Stimulated activated naive CD8-positive, alpha-beta T cell treated with anti-CD3 and anti-CD28 coated beads, Interleukin-15, amount 100 ng/mL, for 72 hours (primary cell): ENCODE measurements around the gene MSTN.
A peak's percentile ranks its signal among the peaks of the same experiment; 100 is the strongest.

Experiments
- ATAC-seq: fragments of 150-1000 bp; cut with Tn5 transposase; 2 replicates; pipeline ENCODE4 v1.10.0; 2021; ENCODE audit warnings: mild to moderate bottlenecking, moderate library complexity
- DNase-seq, 2 donors: peaks; one replicate each; pipeline ENCODE4 v3.0.0; 2021 to 2022
- H3K27ac Mint-ChIP-seq, 2 donors: one replicate each; pipeline ENCODE4 v1.8.0; 2022; ENCODE audit warnings: mild to moderate bottlenecking in 2 of 2, mixed read lengths in 2 of 2, moderate library complexity in 2 of 2
- H3K27me3 Mint-ChIP-seq: one replicate; pipeline ENCODE4 v1.8.0; 2022; ENCODE audit warnings: mixed read lengths
- H3K4me1 Mint-ChIP-seq: one replicate; pipeline ENCODE4 v1.8.0; 2022; ENCODE audit warnings: mild to moderate bottlenecking, mixed read lengths
- H3K4me3 Mint-ChIP-seq, 2 donors: one replicate each; pipeline ENCODE4 v1.8.0; 2022; ENCODE audit warnings: mild to moderate bottlenecking in 2 of 2, mixed read lengths in 2 of 2, moderate library complexity in 1 of 2
- H3K9me3 Mint-ChIP-seq, 2 donors: one replicate each; pipeline ENCODE4 v1.8.0; 2022; ENCODE audit warnings: mixed read lengths in 2 of 2

The MSTN gene

DNA sequence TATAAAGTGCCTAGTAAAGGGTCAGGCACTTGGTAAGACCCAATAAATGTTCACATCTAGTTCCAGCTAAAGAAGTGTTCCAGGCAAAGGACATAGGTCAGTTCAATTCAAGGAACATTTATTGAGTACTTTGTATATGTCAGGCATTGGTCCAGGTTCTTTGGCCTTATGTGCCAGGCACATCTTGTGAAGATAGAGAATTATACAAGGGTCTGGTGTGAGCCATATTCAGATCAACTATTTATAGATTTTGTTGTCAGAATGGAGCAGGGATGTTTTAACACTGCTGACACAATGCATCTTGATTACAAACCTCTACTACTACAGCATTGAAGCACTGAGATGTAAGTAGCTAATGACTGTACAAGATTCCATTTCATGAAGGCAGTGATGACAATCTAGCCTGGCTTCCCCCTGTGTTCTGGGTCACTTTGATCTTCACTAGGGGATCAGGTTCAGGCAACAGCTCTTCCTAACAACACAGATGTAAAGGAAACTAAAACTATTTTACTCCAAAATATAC, 18.1 kb upstream of the MSTN start:
- peaks cover 8% of the 10 kb centered on the region for H3K27me3 Mint-ChIP-seq
- no peak overlapping the region for H3K4me3 Mint-ChIP-seq
- no peak for DNase-seq
- no peak for ATAC-seq
- no peak overlapping the region for H3K27ac Mint-ChIP-seq
- no peaks in the 10 kb centered on the region for H3K9me3 Mint-ChIP-seq
- peaks cover 5% of the 10 kb centered on the region for H3K4me1 Mint-ChIP-seq

DNA sequence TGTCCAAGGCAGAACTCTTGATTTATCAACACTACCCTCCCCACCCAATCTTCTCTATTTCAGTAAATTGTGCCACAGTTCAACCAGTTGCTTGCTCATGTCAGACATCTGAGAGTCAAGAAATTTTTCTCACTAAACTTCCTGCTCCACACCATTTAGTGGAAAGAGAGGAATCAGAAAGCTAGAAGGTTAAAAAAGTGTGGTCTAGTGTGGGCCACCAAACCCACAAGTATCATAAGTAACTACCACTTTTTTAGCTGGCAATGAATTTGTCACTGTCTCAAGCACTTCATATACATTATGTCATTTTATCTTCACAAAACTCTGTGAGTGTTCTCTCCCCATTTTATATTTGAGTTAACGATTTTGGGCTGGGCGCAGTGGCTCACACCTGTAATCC, 16.6 kb upstream of the MSTN start:
- ATAC-seq: peak; percentile 85
- no peak for DNase-seq
- no peaks in the 10 kb centered on the region for H3K9me3 Mint-ChIP-seq
- H3K4me3 Mint-ChIP-seq: no peak overlapping the region
- H3K27me3 Mint-ChIP-seq: peaks cover 8% of the 10 kb centered on the region
- H3K27ac Mint-ChIP-seq: no peak overlapping the region
- peaks cover 5% of the 10 kb centered on the region for H3K4me1 Mint-ChIP-seq

DNA sequence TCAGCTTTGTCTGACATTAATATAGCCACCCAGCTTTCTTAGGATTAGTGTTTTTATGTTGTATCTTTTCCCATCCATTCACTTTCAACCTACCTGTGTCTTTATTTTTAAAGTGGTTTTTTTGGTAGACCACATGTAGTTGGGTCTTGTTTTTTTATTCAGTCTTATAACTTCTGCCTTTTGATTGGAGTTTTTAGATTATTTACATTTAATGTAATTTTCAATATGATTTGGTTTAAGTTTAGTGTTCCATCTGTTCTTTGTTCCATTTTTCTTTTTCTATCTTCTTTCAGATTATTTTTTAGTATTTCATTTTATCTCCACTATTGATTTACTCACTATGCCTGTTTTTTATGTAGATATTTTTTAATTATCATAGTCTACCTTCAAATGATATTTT, 13.1 kb upstream of the MSTN start:
- Mint-ChIP-seq H3K9me3 (no peaks in the 10 kb centered on the region), H3K27ac (no peak overlapping the region), H3K4me1 (peaks cover 5% of the 10 kb centered on the region), H3K27me3 (peaks cover 8% of the 10 kb centered on the region), H3K4me3 (no peak overlapping the region)
- no peak for DNase-seq
- no peak for ATAC-seq

DNA sequence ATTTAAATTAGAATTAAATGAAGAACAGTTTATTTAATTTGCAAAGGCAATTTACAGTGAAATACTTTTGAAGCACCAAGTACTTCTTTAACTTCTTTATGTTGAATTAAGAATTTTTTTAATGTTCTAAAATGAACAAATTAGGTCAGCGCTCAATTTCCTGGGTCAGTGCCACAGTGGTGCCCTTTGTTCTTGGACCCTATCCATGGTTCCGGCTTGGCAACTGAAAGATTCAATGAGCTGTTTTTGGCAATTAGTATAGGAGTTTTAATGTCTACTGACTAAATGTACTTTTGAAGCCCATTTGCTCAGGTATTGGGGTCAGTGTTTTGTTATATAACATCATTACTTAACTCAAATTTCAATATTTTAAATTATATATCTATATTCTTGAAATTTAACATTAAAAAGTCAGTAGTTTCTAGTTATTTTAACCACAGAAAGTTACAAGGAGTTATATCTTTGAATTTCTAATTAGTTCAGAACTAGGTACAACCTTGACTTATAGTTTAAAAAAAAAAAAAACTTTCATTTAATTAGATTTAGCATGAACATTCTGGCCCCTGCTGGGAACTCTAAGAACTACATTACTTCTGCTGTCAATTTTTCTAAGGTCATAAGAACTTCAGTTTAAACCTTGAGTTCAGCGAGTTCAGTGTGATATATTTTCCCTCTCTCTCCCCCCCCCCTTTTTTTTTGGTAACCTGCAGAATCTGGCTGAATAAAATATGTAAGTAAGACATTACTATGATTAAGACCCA, 7.6 kb upstream of the MSTN start:
- no peak for DNase-seq
- Mint-ChIP-seq H3K9me3 (no peaks in the 10 kb centered on the region), H3K27me3 (no peaks in the 10 kb centered on the region), H3K27ac (no peak overlapping the region), H3K4me1 (no peaks in the 10 kb centered on the region), H3K4me3 (no peak overlapping the region)
- ATAC-seq: peak; percentile 31

DNA sequence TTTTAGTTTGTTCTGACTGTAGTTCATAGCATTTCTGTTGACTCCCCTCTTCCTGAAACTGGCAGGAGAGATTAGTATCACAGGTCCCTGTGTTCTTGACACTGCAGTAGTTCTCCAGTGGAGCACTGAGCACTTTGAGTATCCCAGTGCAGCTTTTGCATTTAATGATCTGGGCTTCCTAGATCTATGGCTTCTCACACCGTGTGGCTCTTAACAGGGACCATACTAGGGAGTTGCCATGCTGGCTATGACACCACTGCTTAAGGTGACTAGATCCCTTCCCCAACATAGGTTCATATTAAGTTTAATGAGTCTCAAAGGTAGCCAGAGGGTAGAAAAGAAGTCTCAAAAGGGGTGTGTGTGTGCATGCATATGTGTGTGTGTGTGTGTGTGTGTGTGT, 6.2 kb upstream of the MSTN start:
- H3K27me3 Mint-ChIP-seq: no peaks in the 10 kb centered on the region
- H3K4me3 Mint-ChIP-seq: no peak overlapping the region
- H3K9me3 Mint-ChIP-seq: no peaks in the 10 kb centered on the region
- no peaks in the 10 kb centered on the region for H3K4me1 Mint-ChIP-seq
- peak; percentile 50 for ATAC-seq
- no peak for DNase-seq
- no peak overlapping the region for H3K27ac Mint-ChIP-seq

DNA sequence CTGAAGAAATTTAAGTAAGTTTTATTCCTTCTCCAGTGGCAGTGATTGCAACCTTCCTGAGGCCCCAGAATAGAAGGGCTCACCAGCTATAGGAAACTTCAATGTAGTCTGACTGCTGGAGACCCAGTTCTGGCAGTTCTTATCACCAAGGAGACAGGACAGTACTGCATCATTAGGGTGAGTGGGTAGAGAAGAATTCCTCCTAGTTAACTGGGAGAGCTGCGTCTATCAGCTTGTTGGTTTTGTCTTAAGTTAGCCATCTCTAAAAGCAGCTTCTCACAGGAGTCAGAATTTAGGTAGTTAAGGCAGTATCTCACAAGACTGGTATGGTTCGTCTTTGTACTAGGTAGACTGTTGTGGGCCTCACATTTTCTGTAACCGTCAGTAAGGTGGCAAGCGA, 3.3 kb upstream of the MSTN start:
- no peaks in the 10 kb centered on the region for H3K4me1 Mint-ChIP-seq
- H3K9me3 Mint-ChIP-seq: no peaks in the 10 kb centered on the region
- ATAC-seq: no peak
- H3K27ac Mint-ChIP-seq: no peak overlapping the region
- no peak overlapping the region for H3K4me3 Mint-ChIP-seq
- no peak for DNase-seq
- H3K27me3 Mint-ChIP-seq: no peaks in the 10 kb centered on the region

DNA sequence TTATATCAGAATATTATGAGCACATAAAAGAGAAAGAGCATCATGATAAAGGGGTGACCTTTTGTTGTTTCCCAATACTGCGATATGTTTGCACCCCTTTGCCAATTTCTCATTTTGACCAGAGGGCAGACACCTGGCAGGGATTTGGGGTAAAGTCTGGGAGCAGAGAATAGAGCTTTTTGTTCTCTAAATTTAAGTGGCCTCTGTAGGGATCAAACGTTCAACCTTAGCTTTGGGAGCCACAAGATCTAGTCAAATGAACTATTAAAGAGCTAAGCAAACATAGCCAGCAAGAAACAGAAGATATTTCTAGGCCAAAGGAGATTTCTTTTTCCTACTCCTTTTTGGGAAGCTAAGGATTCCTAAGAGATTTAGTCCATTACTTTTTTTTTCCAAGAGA, 1.1 kb upstream of the MSTN start:
- no peaks in the 10 kb centered on the region for H3K9me3 Mint-ChIP-seq
- no peak for ATAC-seq
- DNase-seq: no peak

DNA sequence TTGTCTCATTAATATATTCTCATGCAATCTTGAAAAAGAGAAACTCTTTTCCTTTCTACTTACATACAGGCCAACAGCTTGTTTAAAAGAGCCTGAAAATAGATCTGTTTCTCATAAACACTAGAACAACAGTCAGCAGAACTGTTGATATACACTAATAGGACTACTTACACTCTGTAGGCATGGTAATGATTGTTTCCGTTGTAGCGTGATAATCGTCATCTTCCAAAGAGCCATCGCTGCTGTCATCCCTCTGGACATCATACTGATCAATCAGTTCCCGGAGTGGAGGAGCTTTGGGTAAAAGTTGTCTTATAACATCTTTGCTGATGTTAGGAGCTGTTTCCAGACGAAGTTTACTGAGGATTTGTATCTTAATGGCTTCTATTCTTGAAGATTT, 476 bp downstream of the MSTN start:
- ATAC-seq (no peak), DNase-seq (no peak)
- no peaks in the 10 kb centered on the region for H3K9me3 Mint-ChIP-seq
- no peaks in the 10 kb centered on the region for H3K27me3 Mint-ChIP-seq
- no peak overlapping the region for H3K4me3 Mint-ChIP-seq
- H3K27ac Mint-ChIP-seq: no peak overlapping the region
- H3K4me1 Mint-ChIP-seq: no peaks in the 10 kb centered on the region

More for the DNA sequence above, 1.1 kb upstream of the MSTN start:
- H3K27ac Mint-ChIP-seq: no peak overlapping the region
- H3K4me3 Mint-ChIP-seq: no peak overlapping the region
- H3K4me1 Mint-ChIP-seq: no peaks in the 10 kb centered on the region
- H3K27me3 Mint-ChIP-seq: no peaks in the 10 kb centered on the region

DNA sequence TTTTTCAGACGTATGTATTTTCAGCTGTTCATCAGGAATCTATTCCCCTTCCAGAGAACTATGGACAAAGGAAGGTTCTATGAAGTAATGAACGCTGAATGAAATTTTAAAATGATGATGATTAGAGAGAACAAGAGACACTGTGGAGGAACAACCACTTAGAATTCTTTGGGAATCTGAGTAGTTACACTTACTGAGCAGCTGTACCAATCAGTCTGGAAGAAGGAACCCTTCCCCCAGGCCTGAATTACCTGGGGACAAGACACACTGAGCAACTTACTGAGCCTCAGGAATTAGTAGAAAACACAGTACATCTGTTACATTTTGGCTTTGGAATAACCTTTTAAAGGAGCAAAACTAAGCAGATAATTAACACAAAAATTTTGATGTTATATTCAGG, 1.9 kb downstream of the MSTN start:
- no peak for DNase-seq
- Mint-ChIP-seq H3K4me3 (no peak overlapping the region), H3K27ac (no peak overlapping the region), H3K4me1 (no peaks in the 10 kb centered on the region), H3K9me3 (no peaks in the 10 kb centered on the region), H3K27me3 (no peaks in the 10 kb centered on the region)
- no peak for ATAC-seq

DNA sequence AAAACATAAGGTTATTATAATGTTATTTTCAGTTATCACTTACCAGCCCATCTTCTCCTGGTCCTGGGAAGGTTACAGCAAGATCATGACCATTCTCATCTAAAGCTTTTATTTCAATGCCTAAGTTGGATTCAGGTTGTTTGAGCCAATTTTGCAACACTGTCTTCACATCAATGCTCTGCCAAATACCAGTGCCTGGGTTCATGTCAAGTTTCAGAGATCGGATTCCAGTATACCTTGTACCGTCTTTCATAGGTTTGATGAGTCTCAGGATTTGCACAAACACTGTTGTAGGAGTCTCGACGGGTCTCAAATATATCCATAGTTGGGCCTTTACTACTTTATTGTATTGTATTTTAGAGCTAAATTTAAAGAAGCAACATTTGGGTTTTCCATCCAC, 2.5 kb downstream of the MSTN start:
- H3K27me3 Mint-ChIP-seq: no peaks in the 10 kb centered on the region
- no peak overlapping the region for H3K27ac Mint-ChIP-seq
- DNase-seq (no peak), ATAC-seq (no peak)
- no peaks in the 10 kb centered on the region for H3K9me3 Mint-ChIP-seq
- no peak overlapping the region for H3K4me3 Mint-ChIP-seq
- H3K4me1 Mint-ChIP-seq: no peaks in the 10 kb centered on the region

DNA sequence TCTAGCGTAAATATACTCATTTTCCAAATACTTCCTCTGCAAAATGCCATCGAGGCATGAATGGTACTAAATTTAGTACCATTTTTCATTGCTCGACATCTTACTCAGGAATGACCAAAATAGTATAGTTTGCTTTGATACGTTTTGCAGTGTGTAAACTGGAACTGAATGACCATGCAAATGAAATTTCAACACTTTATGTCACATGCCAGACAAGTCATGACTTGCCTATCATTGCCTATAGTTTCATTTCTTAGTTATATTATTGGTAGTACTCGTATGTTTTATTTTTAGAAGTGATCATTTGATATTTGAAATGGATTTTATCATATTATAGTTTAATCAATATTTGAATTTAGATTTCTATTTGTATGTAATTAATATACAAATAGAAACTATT, 9.1 kb downstream of the MSTN start:
- ATAC-seq (no peak), DNase-seq (no peak)

DNA sequence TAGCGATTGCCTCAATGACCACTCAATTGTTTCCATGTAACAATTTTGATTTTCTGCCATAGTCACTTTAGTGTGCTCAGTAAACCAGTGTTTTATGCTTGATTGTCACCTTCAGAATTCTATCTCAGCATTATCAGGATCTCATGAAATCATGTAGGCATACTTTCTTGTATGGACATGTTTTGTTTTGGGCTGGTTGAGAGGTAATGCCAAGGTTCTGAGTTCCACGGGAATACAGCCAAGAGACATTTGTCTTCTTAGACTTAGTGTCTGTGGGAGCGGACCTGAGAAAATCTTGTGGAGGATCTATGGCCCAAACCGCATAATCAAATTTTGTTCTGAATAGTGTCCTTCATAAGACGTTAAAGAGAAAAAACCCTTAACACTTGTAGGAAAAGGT, 10.2 kb downstream of the MSTN start:
- DNase-seq (no peak), ATAC-seq (no peak)
- Mint-ChIP-seq H3K27ac (no peak overlapping the region), H3K4me1 (no peaks in the 10 kb centered on the region), H3K27me3 (no peaks in the 10 kb centered on the region), H3K9me3 (no peaks in the 10 kb centered on the region), H3K4me3 (no peak overlapping the region)

More for the DNA sequence above, 9.1 kb downstream of the MSTN start:
- Mint-ChIP-seq H3K27me3 (no peaks in the 10 kb centered on the region), H3K9me3 (no peaks in the 10 kb centered on the region), H3K4me1 (no peaks in the 10 kb centered on the region), H3K27ac (no peak overlapping the region), H3K4me3 (no peak overlapping the region)

DNA sequence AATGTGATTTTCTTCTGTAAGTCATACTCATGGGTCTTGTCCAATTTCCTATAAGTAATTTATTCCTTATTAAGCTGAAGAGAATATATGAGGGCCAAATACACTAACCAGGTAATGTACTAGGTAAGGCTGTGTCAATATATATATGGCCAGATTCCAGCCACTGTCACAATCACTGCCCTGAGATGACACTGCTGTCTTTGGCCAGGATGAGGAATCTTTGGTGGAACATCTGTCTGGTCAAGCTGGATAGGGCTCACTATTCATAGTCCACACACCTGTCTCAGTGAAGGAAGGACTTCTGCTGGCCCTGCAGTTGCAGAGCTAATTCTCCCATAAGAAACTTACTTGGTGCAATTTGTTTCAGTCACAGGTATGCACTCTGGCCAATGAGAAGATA, 11.3 kb downstream of the MSTN start:
- H3K9me3 Mint-ChIP-seq: no peaks in the 10 kb centered on the region
- H3K4me3 Mint-ChIP-seq: no peak overlapping the region
- DNase-seq: no peak
- no peaks in the 10 kb centered on the region for H3K27me3 Mint-ChIP-seq
- no peaks in the 10 kb centered on the region for H3K4me1 Mint-ChIP-seq
- no peak overlapping the region for H3K27ac Mint-ChIP-seq
- ATAC-seq: no peak

DNA sequence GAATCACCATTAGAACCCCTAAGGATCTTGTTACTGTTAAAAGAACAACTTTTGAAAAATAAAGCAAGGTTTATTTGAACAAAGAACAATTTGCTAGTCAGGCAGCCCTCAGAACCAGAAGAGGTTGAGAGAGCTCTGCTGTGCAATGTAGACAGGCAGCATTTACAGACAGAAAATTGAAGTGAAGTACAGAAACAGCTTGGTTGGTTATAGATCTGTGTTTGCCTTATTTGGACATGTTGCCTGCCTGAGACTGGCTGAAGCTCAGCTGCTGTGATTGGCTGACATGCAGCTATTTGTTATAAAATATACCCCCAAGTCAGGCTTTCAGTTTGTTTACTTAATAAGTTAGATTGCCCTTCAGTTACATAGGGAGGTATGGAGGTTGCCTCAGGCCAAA, 12.5 kb downstream of the MSTN start:
- DNase-seq (no peak), ATAC-seq (no peak)
- no peaks in the 10 kb centered on the region for H3K9me3 Mint-ChIP-seq
- no peak overlapping the region for H3K27ac Mint-ChIP-seq
- H3K4me1 Mint-ChIP-seq: no peaks in the 10 kb centered on the region
- H3K4me3 Mint-ChIP-seq: no peak overlapping the region
- H3K27me3 Mint-ChIP-seq: no peaks in the 10 kb centered on the region

DNA sequence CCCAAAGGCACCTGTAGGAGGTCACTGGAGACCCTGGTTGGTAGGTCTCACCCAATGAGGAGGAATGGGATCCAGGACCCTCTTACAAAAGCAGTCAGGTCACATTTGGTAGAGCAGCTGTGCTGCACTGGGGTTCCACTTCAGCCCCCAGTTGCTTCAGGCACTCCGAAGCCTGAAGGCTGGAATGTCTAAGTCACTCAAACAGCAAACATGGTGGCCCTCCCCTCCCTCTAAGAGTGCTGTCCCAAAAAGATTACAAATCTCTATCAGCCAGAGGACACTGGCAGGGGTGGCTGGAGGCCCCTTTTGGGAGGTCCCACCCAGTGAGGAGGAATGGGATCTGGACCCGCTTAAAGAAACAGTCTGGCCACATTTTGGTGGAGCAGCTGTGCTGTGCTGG, 17.7 kb downstream of the MSTN start:
- no peak for ATAC-seq
- DNase-seq: no peak
- Mint-ChIP-seq H3K27me3 (peaks cover 31% of the 10 kb centered on the region), H3K4me1 (no peaks in the 10 kb centered on the region), H3K27ac (no peak overlapping the region), H3K4me3 (no peak overlapping the region), H3K9me3 (no peaks in the 10 kb centered on the region)

DNA sequence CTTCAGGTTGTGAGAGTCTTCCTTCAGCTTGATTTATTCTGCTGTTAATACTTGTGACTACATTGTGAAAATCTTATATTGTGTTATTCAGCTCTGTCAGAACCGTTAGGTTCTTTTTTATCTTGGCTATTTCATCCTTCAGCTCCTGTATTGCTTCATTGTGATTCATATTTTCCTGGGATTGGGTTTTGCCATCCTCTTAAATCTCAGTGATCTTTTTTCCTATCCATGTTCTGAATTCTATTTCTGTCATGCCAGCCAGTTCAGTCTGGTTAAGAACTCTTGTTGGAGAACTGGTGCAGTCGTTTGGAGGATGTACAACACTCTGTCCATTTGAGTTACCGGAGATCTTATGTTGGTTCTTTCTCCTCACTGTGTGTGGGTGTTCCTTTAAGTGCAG, 19.1 kb downstream of the MSTN start:
- no peak for DNase-seq
- H3K4me1 Mint-ChIP-seq: no peaks in the 10 kb centered on the region
- peaks cover 31% of the 10 kb centered on the region for H3K27me3 Mint-ChIP-seq
- no peaks in the 10 kb centered on the region for H3K9me3 Mint-ChIP-seq
- H3K4me3 Mint-ChIP-seq: no peak overlapping the region
- ATAC-seq: no peak
- H3K27ac Mint-ChIP-seq: no peak overlapping the region

DNA sequence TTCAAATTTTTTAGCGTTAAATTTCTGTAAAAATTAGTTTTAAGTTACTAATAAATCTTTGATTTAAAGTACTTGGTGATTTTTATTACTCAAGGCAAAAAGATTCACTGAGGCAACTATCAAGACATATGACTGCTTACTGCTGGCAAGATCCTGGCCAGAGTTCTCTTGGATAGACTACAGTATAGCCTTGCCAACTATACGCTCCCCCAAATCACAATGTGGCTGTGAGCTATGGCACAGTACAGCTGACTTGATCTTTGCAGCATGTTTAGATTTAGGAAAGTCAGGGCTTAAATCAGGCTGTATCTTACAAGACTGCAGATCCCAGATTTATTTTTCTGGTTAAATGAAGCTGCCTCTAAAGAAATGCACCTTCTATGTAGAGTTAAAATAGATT, 26.5 kb downstream of the MSTN start:
- Mint-ChIP-seq H3K4me1 (no peaks in the 10 kb centered on the region), H3K27ac (no peak overlapping the region), H3K27me3 (peaks cover under 1% of the 10 kb centered on the region), H3K9me3 (no peaks in the 10 kb centered on the region), H3K4me3 (no peak overlapping the region)
- DNase-seq (no peak), ATAC-seq (no peak)
